Activated CD8-positive, alpha-beta memory T cell treated with anti-CD3 and anti-CD28 coated beads for 1 hour (primary cell): ENCODE measurements around the gene BCAP31.

Experiments
- DNase-seq, 2 donors: peaks; one replicate each; pipeline ENCODE4 v3.0.0-alpha.2; 2020; ENCODE audit warnings: low read depth in 1 of 2; ENCODE audit errors: extremely low read depth in 1 of 2

BCAP31 gene

GRCh38 chrX:153659268-153659667 is 64.9 kb downstream of the BCAP31 start:
- DNase-seq = no peak

- no peak for DNase-seq
Observed at GRCh38 chrX:153657161-153657560, 67.0 kb downstream of the BCAP31 start.

GRCh38 chrX:153653556-153653955 is 70.6 kb downstream of the BCAP31 start:
- DNase-seq = no peak

GRCh38 chrX:153651540-153652079 is 72.6 kb downstream of the BCAP31 start:
- no peak for DNase-seq

- DNase-seq = no peak
Observed at GRCh38 chrX:153650959-153651358, 73.2 kb downstream of the BCAP31 start.
